A204.1 (cell line): ENCODE data around the gene BRDT.

Experiments used
- FAIRE-seq: peaks from 2 replicates; lab custom pipeline; 2012; peaks lifted over from hg19 to GRCh38; lab: Jason Lieb, UNC

BRDT gene

GRCh38 chr1:91949356-91949699 is at the start of gene BRDT:
TSS of gene BRDT (plus strand) at chr1:91949401. CDS start at chr1:91962755, 13,354 bp downstream.
- no peak for FAIRE-seq

- FAIRE-seq: no peak
These were observed 48.6 kb upstream of the BRDT start for GRCh38 chr1:91900562-91900961.

GRCh38 chr1:91901231-91901630 is 48.0 kb upstream of the BRDT start:
- no peak for FAIRE-seq

DNA sequence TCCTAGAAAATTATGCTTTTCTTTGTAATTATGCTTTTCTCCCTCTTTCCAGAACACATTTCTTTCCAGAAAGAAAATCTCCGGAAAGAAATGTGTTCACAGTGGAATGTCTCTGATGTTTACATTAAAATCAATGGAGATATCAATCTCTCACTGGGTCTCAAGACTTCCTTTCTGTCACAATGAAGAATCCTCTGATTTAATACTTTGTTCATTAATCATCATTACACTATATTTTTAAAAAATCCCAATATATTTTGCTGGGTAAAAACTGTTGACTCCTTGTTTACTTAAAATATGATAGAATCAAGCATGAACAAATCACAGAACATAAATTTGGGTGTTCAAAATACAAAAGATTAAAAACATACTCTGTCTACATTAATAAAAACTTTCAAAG is 36.9 kb upstream of the BRDT start:
- FAIRE-seq: no peak

GRCh38 chr1:91913018-91913417 is 36.2 kb upstream of the BRDT start:
- FAIRE-seq: no peak

DNA sequence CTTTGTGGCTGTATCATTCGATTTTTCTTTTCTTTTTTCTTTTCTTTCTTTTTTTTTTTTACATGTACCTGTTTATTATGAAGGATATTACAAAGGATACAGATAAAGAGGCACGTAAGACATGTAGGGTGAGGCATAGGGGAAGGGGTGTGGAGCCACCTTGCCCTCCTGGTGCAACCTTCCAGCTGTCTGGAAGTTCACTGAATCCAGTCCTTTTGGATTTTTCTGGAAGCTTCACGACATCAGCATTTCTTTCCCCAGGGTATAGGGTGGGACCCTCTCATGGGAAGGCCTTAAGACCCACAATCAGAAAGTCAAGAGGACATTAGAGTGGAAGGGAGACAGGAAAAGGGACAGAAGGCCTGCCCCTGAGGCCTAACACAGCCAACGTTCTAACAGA is 33.2 kb upstream of the BRDT start:
- no peak for FAIRE-seq

GRCh38 chr1:91916811-91917460 is 32.3 kb upstream of the BRDT start:
- no peak for FAIRE-seq

DNA sequence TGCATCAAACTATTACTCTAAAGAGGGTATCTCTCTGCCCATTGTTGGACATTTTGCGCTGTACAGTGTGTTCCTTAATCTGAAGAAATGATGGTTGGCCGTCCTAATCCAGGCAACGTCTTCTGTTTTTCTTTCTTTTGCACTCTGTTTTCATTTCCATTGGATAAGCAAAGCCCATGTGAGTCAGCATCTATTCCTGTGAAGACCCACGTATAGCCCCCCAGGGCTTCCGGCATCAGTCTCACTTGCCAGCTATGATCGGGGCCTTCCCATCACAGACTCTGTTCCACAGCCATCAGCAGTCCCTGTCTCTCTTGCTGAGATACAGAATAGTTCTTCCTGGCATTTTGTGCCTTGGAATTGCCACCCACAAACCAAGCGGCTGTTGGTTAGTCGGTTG is 29.2 kb upstream of the BRDT start:
- FAIRE-seq: no peak

- no peak for FAIRE-seq
These were observed 25.1 kb upstream of the BRDT start for GRCh38 chr1:91924146-91924545.

- no peak for FAIRE-seq
These were observed 23.4 kb upstream of the BRDT start for GRCh38 chr1:91925644-91926435.

- FAIRE-seq: no peak
These were observed 21.2 kb upstream of the BRDT start for GRCh38 chr1:91928026-91928425.

DNA sequence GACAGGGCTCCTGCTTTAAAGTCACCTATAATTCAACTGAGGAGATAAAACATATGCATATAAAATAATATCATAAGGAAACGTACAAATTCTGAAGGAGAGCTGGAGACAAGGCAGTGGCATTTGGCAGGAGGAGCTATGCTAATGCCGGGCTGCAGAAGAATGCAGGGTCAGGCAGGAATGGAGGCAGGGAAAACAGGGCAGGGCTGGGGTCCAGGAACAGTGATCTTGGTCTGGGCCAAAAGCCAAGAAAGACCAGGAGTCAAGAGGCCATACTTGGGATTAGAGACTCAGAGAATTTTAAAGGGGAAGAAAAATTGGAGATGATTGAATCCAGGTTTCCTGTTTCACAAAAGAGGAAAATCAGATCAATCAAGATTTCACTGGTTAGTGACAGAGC is 20.0 kb upstream of the BRDT start:
- no peak for FAIRE-seq

- no peak for FAIRE-seq
These were observed 11.6 kb upstream of the BRDT start for GRCh38 chr1:91937613-91938012.

- FAIRE-seq: no peak
These were observed 8.7 kb upstream of the BRDT start for GRCh38 chr1:91940496-91940895.

- FAIRE-seq: no peak
These were observed 5.1 kb upstream of the BRDT start for GRCh38 chr1:91944087-91944486.

GRCh38 chr1:91948097-91948496 is 1.1 kb upstream of the BRDT start:
- no peak for FAIRE-seq

GRCh38 chr1:91948501-91949355 is 473 bp upstream of the BRDT start:
- FAIRE-seq: no peak

- no peak for FAIRE-seq
These were observed 3.0 kb downstream of the BRDT start for GRCh38 chr1:91952187-91952586.

GRCh38 chr1:91958926-91959325 is 9.7 kb downstream of the BRDT start:
- no peak for FAIRE-seq

DNA sequence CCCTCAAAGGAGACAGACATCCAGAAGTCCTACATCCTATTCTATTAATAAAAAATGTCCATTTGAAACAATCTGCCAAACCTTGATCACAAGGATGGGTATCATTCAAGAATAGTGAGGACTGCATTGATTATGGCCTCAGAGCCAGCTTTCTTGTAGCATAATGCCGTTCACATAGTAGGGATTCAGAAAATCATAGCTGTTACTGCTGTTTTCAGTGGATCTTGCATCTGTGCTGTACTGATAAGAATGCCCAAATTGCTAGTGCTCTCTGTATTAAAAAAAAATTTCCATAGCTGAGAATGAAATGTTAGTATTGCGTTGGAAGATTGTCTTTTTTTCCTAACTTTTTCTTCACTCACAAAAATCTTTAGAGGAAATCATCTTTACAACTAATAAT is 19.1 kb downstream of the BRDT start:
- no peak for FAIRE-seq

DNA sequence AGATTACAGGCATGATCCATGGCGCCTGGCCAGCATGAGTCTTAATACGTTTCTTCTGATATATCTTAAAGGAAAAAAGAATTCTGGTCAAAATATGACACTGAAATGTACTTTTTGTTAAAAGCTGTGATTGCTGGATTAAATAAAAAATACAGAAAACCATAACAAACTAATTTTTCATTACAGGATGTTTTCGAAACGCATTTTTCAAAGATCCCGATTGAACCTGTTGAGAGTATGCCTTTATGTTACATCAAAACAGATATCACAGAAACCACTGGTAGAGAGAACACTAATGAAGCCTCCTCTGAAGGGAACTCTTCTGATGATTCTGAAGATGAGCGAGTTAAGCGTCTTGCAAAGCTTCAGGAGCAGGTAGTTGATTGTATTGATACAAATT is 30.2 kb downstream of the BRDT start:
- FAIRE-seq: no peak

- no peak for FAIRE-seq
These were observed 31.5 kb downstream of the BRDT start for GRCh38 chr1:91980663-91981062.

- FAIRE-seq: no peak
These were observed 32.9 kb downstream of the BRDT start for GRCh38 chr1:91981996-91982609.
